ENCODE data around the gene DTYMK. TPM values are rescaled to one million over a fixed set of nuclear protein-coding genes. Genes with fewer than 3 reads are reported as not detected.

DTYMK gene
- total and polyA plus RNA-seq, 2 of the 4 experiments (the other 2 are of a cell fraction): 31.7 to 50.1 TPM

DNA sequence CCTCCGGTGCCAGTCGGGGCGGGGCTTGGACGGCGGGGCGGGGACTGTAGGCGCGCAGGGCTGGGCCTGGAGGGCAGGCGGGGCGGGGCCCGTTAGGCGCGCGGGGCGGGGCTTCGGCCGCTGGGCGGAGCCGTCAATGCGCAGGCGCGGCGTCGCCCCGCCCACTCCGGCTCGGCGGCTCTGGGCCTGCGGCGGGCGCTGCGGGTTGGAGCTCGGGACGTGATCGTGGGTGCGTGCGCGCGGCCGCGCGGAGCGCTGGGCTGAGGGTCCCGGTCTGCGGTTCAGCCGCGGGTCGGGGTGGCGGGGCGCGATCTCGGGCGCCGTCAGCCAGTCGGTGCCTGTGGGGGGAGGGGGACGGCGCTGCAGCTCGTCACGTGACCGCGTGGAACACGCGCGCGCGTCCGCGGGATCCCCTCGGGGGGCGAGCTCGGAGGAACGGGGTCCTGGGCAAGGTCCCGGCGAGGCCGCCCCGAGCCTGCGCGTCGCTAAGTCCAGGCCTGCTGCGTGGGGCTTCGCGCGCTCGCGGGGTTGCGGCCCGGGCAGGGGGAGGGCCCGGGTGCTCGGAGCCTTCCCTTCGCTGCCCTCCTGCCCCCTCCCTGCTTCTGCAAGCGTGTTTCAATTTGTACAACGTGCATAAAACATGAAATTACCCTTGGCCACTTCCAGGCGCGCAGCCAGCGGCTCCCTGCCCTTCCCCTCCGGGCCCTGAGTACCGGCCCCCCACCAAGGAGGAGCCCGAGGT, 48.0 kb upstream of the DTYMK start, which contains the start of gene D2HGDH (continued):
- TF ChIP-seq BHLHE40 (IDR thresholded peaks at IDR 0.05; ENCODE audit: low read depth, low read length): peak; percentile 84
- TF ChIP-seq CHD1 (IDR thresholded peaks at IDR 0.05; ENCODE audit: low read depth, low read length): no peak
- peak; percentile 33 for TF ChIP-seq MAZ (IDR thresholded peaks at IDR 0.05; ENCODE audit: borderline replicate concordance, low read depth, low read length)
- TF ChIP-seq MXI1 (IDR thresholded peaks at IDR 0.05; ENCODE audit: borderline replicate concordance, low read depth, low read length): peak; percentile 19; the same call in 1 of the 2 replicates
- TF ChIP-seq RFX5 (IDR thresholded peaks at IDR 0.05; ENCODE audit: low read depth, low read length): no peak

DNA sequence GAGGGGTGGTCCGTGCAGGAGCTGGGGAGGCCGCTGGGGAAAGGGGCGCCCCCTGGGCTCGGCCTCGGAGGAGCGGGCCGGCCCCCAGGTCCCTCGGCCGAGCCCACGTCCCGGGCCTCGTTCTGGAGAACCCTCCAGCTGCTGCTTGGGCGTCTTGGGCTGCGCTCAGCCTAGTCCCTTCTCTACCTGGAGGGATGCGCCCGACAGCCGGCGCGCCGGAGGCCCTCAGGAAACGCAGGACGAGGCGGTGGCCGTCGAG, 47.5 kb upstream of the DTYMK start:
- Histone ChIP-seq H3K14ac (replicated peaks; ENCODE audit: low read depth, low read length) (no peak overlapping the region), H3K4me2 (ENCODE audit: low read depth, low read length) (peak overlapping the region; percentile 78), H2BK5ac (ENCODE audit: low read depth, low read length, poor library complexity, severe bottlenecking) (no peak overlapping the region), H3K9ac (ENCODE audit: low read depth, low read length) (peak overlapping the region; percentile 42), H2BK20ac (ENCODE audit: low read depth, low read length) (no peak overlapping the region), H3K27ac (ENCODE audit: insufficient read depth, low read length) (no peak overlapping the region; the same call in 1 of the 2 replicates), H3K27me3 (ENCODE audit: control insufficient read depth, insufficient read depth, low read length) (no peaks in the 10 kb centered on the region), H3K4me1 (ENCODE audit: control insufficient read depth, insufficient read depth, low read length) (no peaks in the 10 kb centered on the region), H2AK9ac (replicated peaks; ENCODE audit: low read depth, low read length, poor library complexity) (peak overlapping the region; percentile 92), H2BK120ac (ENCODE audit: low read depth, low read length) (no peak overlapping the region), H4K8ac (ENCODE audit: low read depth in 2 of 2, low read length in 2 of 2) (peak overlapping the region; percentile 75 to 83; a peak in 2 of 4 replicates), H4K91ac (ENCODE audit: insufficient read depth, low read depth, low read length) (no peak overlapping the region), H3K36me3 (ENCODE audit: control insufficient read depth, insufficient read depth, low read length) (peaks cover 5% of the 10 kb centered on the region; the same call in 1 of the 2 replicates), H4K20me1 (ENCODE audit: insufficient read depth, low read length) (peaks cover 17% of the 10 kb centered on the region), H3K56ac (ENCODE audit: extremely low read depth, insufficient read depth, low read length) (no peak overlapping the region), H3K4ac (ENCODE audit: low read depth, low read length) (peak overlapping the region; percentile 61), H3K18ac (ENCODE audit: low read depth, low read length) (no peak overlapping the region; the same call in 1 of the 2 replicates), H4K5ac (ENCODE audit: low read depth, low read length) (peak overlapping the region; percentile 93), H3K9me1 (ENCODE audit: insufficient read depth, low read length) (no peaks in the 10 kb centered on the region), H3K9me3 (ENCODE audit: control insufficient read depth, insufficient read depth, low read length) (no peaks in the 10 kb centered on the region), H2AFZ (replicated peaks; ENCODE audit: low read length, poor library complexity) (peak overlapping the region; percentile 94), H3K4me3 (ENCODE audit: insufficient read depth, low read depth, low read length) (peak overlapping the region; percentile 74), H3K23ac (ENCODE audit: low read depth, low read length) (no peak overlapping the region), H2AK5ac (ENCODE audit: low read depth, low read length) (0 out of 2 replicates have a peak overlapping the region, but pooled peaks have one; percentile 51), H3K79me1 (ENCODE audit: low read depth in 1 of 2, low read length in 2 of 2) (peaks cover 10 to 18% of the 10 kb centered on the region in 2 experiments), H2BK15ac (ENCODE audit: low read depth, low read length) (no peak overlapping the region; the same call in 2 of the 3 replicates)
- 7% methylated on average over 20 of the region's 25 CpGs; no CpG with 5 or more reads in 1 of the 2 experiments for WGBS, 2 experiments (ENCODE audit: extremely low coverage in 2 of 2, insufficient read length in 1 of 2)
- no peak for DNase-seq
- BruUV-seq (replicated peaks): no TSS peak
- intact Hi-C loops (cut with micrococcal nuclease): loop anchor here (2.0 kb wide), 1 partner anchor 69 kb away; no protein-coding TSS in a partner anchor
- ATAC-seq (ENCODE audit: low read depth): no peak
- dilution Hi-C loops (cut with HindIII; ENCODE audit: low sequenced_read_pairs, unreplicated experiment): no loop called here
- in situ Hi-C loops (cut with MboI; ENCODE audit: low sequenced_read_pairs): no loop called here
- ChIA-PET POLR2A (ENCODE audit: unreplicated experiment) (no interaction called here), CTCF (interaction anchor here (0.6 kb wide), 2 partner anchors 48 to 515 kb away, joined by 3 read pairs; no protein-coding TSS in a partner anchor)
- TF ChIP-seq, protein P1, sequence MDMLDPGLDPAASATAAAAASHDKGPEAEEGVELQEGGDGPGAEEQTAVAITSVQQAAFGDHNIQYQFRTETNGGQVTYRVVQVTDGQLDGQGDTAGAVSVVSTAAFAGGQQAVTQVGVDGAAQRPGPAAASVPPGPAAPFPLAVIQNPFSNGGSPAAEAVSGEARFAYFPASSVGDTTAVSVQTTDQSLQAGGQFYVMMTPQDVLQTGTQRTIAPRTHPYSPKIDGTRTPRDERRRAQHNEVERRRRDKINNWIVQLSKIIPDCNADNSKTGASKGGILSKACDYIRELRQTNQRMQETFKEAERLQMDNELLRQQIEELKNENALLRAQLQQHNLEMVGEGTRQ (IDR thresholded peaks at IDR 0.05; ENCODE audit: low read depth, low read length): no peak
- TF ChIP-seq NFE2L2 (IDR thresholded peaks at IDR 0.05; ENCODE audit: low read depth, low read length): no peak
- no peak for TF ChIP-seq POLR2A (IDR thresholded peaks at IDR 0.05; ENCODE audit: low read depth, low read length)
